WTC11 (cell line): ENCODE measurements around the gene PCDHAC2.

Experiments
- NR1H2 ChIP-seq: sonication (generic); formaldehyde crosslinking; IDR thresholded peaks from 2 replicates; pipeline ENCODE4 v1.9.0; 2021; ENCODE audit warnings: mild to moderate bottlenecking, moderate library complexity, missing genetic modification reagents
- TCF7 ChIP-seq: sonication (generic); formaldehyde crosslinking; IDR thresholded peaks from 2 replicates; pipeline ENCODE4 v1.8.0; 2022; ENCODE audit warnings: mild to moderate bottlenecking, low read depth, missing genetic modification reagents, moderate library complexity
- TEAD4 ChIP-seq: sonication (generic); formaldehyde crosslinking; IDR thresholded peaks from 2 replicates; pipeline ENCODE4 v1.8.0; 2022; ENCODE audit warnings: mild to moderate bottlenecking, missing genetic modification reagents
- TF ChIP-seq, protein P1 (sequence below): fragments of 200-600 bp; IDR thresholded peaks from 2 replicates; pipeline ENCODE4 v1.8.0; 2022; ENCODE audit warnings: antibody characterized with exemption
- TF ChIP-seq, protein P2 (sequence below): sonication (generic); formaldehyde crosslinking; IDR thresholded peaks from 2 replicates; pipeline ENCODE4 v1.8.1; 2023; ENCODE audit warnings: mild to moderate bottlenecking, missing genetic modification reagents

DNA sequence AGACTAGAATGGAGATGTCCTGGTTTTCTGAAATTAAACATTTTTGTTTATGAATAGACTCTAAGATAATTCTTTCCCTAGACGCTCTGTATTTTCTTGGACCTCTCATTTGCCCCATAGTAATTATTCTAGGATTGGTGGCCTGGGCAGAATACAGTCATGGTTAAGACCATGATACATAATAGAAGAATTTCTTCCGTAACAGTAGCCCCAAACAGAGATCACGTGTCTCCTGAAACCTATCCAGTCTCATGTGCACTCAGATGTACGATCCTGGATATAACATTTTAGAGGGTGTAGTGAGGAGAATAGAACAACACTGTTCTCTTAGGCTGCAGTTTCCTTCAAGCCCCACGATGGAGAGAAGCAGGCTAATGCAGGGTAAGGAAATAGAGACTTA is 22.3 kb downstream of the PCDHAC2 start:
- TF ChIP-seq, protein P1, sequence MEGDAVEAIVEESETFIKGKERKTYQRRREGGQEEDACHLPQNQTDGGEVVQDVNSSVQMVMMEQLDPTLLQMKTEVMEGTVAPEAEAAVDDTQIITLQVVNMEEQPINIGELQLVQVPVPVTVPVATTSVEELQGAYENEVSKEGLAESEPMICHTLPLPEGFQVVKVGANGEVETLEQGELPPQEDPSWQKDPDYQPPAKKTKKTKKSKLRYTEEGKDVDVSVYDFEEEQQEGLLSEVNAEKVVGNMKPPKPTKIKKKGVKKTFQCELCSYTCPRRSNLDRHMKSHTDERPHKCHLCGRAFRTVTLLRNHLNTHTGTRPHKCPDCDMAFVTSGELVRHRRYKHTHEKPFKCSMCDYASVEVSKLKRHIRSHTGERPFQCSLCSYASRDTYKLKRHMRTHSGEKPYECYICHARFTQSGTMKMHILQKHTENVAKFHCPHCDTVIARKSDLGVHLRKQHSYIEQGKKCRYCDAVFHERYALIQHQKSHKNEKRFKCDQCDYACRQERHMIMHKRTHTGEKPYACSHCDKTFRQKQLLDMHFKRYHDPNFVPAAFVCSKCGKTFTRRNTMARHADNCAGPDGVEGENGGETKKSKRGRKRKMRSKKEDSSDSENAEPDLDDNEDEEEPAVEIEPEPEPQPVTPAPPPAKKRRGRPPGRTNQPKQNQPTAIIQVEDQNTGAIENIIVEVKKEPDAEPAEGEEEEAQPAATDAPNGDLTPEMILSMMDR = no peak
- TF ChIP-seq TCF7 (CRISPR knock-in tag) (no peak), NR1H2 (no peak), TEAD4 (no peak)
- TF ChIP-seq, protein P2, sequence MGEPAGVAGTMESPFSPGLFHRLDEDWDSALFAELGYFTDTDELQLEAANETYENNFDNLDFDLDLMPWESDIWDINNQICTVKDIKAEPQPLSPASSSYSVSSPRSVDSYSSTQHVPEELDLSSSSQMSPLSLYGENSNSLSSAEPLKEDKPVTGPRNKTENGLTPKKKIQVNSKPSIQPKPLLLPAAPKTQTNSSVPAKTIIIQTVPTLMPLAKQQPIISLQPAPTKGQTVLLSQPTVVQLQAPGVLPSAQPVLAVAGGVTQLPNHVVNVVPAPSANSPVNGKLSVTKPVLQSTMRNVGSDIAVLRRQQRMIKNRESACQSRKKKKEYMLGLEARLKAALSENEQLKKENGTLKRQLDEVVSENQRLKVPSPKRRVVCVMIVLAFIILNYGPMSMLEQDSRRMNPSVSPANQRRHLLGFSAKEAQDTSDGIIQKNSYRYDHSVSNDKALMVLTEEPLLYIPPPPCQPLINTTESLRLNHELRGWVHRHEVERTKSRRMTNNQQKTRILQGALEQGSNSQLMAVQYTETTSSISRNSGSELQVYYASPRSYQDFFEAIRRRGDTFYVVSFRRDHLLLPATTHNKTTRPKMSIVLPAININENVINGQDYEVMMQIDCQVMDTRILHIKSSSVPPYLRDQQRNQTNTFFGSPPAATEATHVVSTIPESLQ (CRISPR knock-in tag) = no peak
